ENCODE results near the gene GRPEL1. TPM values are rescaled to one million over a fixed set of nuclear protein-coding genes. Genes with fewer than 3 reads are reported as not detected.

The GRPEL1 gene
- total and polyA plus RNA-seq, 9 of the 15 experiments (the other 6 are each of a cell fraction or from before 2014, with no cell fraction given) = 43.4 to 192 (median 86.6) TPM

- Histone ChIP-seq H2AFZ (ENCODE audit: low read depth, low read length) (no peak overlapping the region), H3K4me1 (replicated peaks in 1 of 2; ENCODE audit: control insufficient read depth in 2 of 2, insufficient read depth in 2 of 2, low read length in 2 of 2) (peaks cover 16 to 35% of the 10 kb centered on the region in 2 experiments), H3K9ac (ENCODE audit: insufficient read depth in 1 of 2, low read depth in 2 of 2, low read length in 2 of 2) (peak overlapping the region in 1 of 2 experiments; percentile 55; a peak in 1 of 4 replicates), H3K4me2 (ENCODE audit: insufficient read depth, low read length) (no peak overlapping the region), H3K9me3 (replicated peaks; ENCODE audit: control insufficient read depth, insufficient read depth, low read depth, low read length) (no peaks in the 10 kb centered on the region), H3K4me3 (no peak overlapping the region), H3K9me1 (ENCODE audit: control insufficient read depth, insufficient read depth, low read length) (peaks cover 3% of the 10 kb centered on the region), H3K79me2 (ENCODE audit: control insufficient read depth, insufficient read depth, low read length) (no peaks in the 10 kb centered on the region), H3K27me3 (ENCODE audit: control insufficient read depth in 2 of 2, insufficient read depth in 2 of 2, low read length in 2 of 2) (no peaks in the 10 kb centered on the region), H4K20me1 (replicated peaks; ENCODE audit: control insufficient read depth, insufficient read depth, low read length) (no peaks in the 10 kb centered on the region), H3K36me3 (ENCODE audit: control insufficient read depth, insufficient read depth, low read length) (peaks cover 40% of the 10 kb centered on the region), H3K27ac (ENCODE audit: extremely low read depth, low read depth, low read length) (no peak overlapping the region)
- intact Hi-C loops (cut with micrococcal nuclease) = no loop called here
- DNase-seq (ENCODE audit: extremely low read depth in 1 of 4, low spot score in 3 of 4) = no peak
- ChIA-PET CTCF (ENCODE audit: low intra/inter-chr PET ratio) (no interaction called here), POLR2A (no interaction called here)
- in situ Hi-C loops (cut with MboI) = no loop called here
- TF ChIP-seq, protein P1, sequence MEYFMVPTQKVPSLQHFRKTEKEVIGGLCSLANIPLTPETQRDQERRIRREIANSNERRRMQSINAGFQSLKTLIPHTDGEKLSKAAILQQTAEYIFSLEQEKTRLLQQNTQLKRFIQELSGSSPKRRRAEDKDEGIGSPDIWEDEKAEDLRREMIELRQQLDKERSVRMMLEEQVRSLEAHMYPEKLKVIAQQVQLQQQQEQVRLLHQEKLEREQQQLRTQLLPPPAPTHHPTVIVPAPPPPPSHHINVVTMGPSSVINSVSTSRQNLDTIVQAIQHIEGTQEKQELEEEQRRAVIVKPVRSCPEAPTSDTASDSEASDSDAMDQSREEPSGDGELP (CRISPR knock-in tag; IDR thresholded peaks at IDR 0.05; ENCODE audit: borderline replicate concordance) = 0 out of 2 replicates have a peak, but pooled peaks have one; percentile 3
- TF ChIP-seq RBM22 (IDR thresholded peaks at IDR 0.05; ENCODE audit: low read depth, low read length, poor library complexity, severe bottlenecking) (peak; percentile 79), TRIM28 (IDR thresholded peaks at IDR 0.05) (no peak), POLR2G (IDR thresholded peaks at IDR 0.05; ENCODE audit: low read depth, low read length) (peak; percentile 55; the same call in 1 of the 2 replicates)
- TF ChIP-seq, protein P2, sequence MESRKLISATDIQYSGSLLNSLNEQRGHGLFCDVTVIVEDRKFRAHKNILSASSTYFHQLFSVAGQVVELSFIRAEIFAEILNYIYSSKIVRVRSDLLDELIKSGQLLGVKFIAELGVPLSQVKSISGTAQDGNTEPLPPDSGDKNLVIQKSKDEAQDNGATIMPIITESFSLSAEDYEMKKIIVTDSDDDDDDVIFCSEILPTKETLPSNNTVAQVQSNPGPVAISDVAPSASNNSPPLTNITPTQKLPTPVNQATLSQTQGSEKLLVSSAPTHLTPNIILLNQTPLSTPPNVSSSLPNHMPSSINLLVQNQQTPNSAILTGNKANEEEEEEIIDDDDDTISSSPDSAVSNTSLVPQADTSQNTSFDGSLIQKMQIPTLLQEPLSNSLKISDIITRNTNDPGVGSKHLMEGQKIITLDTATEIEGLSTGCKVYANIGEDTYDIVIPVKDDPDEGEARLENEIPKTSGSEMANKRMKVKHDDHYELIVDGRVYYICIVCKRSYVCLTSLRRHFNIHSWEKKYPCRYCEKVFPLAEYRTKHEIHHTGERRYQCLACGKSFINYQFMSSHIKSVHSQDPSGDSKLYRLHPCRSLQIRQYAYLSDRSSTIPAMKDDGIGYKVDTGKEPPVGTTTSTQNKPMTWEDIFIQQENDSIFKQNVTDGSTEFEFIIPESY (CRISPR knock-in tag; IDR thresholded peaks at IDR 0.05) = peak; percentile 44; the same call in 1 of the 2 replicates
- FAIRE-seq = no peak
- BruUV-seq (replicated peaks) = no TSS peak
- WGBS (ENCODE audit: insufficient coverage, low coverage, missing lambda C conversion rate) = 83% methylated on average over 20 of the region's 20 CpGs
- no peak for ATAC-seq
These were observed 33.4 kb downstream of the GRPEL1 start for GRCh38 chr4:7034262-7035081.

All from K562 (cell line).